Inflammatory macrophage (primary cell): Measurements from ENCODE around the gene USF1.
"Not testable (repeated sequence)": the region's sequence is repeated elsewhere in the genome, so short reads cannot be mapped to it uniquely, and the experiment has no call there.

ENCODE experiments used
- DNase-seq, 2 donors: peaks; one replicate each; pipeline ENCODE4 v3.0.0-alpha.2; 2020 to 2022

The USF1 gene

GRCh38 chr1:161047436-161048420 lies 2.0 kb upstream of the USF1 start:
- DNase-seq = no peak

- DNase-seq = peak; percentile 79 to 84
These were observed 940 bp upstream of the USF1 start for GRCh38 chr1:161046605-161047228.

- peak; percentile 91 to 92 for DNase-seq
These were observed 655 bp downstream of the USF1 start for GRCh38 chr1:161044908-161045735.

DNA sequence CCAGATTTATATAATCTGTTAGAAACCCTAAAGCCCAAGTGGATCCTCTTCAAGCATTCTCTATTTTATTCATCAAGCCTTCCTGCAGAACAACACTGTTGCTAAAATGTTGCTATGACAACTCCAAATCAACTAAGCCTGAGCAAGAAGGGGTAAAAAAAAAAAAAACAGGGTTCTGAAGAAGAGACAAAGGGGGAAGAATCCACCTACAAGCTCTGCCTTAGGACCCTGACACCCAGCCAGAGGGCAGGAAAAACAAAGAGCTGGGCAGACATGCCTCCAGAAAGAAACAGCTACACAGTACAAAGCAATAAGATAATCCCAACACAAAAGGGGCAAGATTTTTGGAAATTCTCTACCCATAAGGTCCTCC lies 1.3 kb downstream of the USF1 start:
- no peak for DNase-seq

DNA sequence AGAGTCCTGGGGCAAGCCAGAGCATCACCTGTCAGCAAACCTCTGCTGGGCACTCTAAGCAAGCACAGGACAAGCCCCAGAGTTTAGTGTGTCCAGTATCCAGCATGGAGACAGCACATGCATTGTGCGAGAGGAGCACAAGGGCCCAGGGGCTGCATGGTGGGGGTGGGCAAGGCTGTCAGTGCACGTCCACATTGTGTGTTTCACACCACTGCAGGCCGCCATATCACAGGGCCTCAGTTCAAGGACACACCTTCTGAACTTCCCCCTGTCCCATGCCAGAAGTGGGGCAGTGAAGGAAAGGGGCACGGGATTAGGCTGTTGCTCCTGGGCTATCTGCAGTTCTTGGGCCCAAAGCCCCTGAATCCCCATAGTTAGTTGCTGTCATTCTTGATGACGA lies 6.2 kb downstream of the USF1 start:
- DNase-seq = no peak

DNA sequence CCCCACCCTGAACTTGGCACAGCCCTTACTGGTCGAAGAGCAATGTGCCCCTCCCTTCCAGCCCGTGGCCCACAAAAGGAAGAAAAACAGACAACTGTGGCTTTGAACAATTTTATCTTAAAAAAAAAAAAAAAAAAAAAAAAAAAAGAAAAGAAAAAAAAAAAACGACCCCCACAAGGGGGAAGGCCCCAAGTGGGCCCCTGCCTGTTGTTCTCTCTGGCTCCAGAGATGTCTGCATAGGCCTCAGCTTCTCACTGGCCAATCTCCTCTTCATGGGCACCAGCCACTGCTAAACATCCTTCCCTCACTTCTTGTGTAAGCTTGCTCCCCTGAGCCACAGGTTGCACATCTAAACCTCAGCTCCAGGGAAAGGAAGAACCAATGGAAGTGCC lies 6.6 kb downstream of the USF1 start:
- DNase-seq = no peak

DNA sequence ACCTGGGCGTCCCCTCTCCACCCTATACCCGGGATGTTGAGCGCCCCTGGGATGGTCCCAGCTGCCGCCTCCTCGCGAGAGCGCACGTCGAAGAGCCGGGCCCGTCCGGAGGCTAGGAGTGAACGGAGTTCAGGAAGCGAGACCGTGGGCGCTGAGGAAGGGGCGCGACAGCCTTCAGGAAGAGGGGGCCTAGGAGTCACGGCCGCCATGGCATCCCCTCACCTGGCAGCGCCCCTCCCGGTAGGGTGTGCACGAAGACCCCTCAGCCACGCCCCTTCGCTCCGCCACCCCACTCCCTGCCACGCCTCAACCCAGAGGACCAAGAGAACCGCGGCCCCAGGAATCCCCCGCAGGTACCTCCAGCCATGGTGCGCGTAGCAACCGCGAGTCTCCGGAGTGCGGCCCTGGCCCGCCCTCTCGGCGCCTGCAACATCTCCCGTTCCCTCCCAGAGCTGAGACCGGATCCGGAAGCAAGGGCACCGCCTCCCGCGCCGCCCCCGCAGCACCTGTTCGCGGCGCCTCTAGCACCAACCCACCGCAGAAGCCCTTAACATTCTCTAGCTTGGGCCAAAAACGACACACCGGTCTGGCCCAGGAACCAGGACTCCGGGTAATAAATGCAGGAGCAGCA lies 7.1 kb downstream of the USF1 start, which contains the start of gene TSTD1:
Gene TSTD1 (minus strand): TSS at position 442 of the 631 bp plus-strand sequence. CDS start 75 bp downstream, at position 367.
- DNase-seq = peak; percentile 55 to 69

DNA sequence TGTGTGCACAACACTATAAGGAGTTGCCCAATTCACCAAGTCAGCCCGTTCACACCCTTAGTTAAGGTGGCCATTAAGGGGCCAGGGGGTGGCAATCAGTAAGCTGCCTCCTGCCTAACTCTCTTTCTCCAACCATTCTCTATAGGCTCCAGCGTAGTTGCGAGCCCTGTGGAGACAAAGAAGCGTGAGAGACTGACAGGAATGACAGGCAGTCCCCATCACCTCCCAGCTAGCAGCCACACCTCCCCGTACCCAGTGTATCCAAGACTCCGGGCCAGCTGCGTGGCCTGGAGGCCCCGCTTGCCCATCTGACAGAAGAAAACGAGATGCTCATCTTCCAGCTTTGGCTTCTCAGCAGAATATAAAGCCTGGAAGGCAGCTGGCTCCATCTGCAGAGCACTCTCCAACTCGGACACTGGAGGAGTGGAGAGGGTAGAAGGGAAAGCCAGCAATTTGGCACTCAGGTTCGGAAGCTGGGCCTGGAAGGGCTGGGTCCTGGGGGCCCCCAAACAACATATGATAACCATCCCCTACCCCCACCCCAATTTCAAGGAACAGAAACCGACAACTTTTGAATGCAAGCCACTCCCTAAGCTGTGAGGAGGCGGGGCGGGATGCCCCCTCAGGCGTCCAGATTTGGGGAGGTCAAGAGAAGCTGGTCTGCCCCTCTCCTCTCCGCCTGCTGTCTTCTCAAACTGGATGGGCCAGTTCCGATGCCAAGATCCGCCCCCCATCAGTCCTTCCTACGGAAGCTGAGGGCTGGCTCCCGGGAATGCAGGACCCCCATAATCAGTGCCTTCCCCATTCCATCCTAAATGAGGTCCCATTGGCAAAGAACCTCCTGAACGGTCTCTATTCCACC lies 7.9 kb downstream of the USF1 start:
- no peak for DNase-seq

- DNase-seq = no peak
These were observed 12.0 kb downstream of the USF1 start for GRCh38 chr1:161033751-161034150.

- DNase-seq = no peak
These were observed 13.4 kb downstream of the USF1 start for GRCh38 chr1:161032409-161032808.

GRCh38 chr1:161031874-161032273 lies 13.9 kb downstream of the USF1 start:
- DNase-seq = no peak

- not testable (repeated sequence) for DNase-seq
These were observed 16.3 kb downstream of the USF1 start for GRCh38 chr1:161029466-161029865.

DNA sequence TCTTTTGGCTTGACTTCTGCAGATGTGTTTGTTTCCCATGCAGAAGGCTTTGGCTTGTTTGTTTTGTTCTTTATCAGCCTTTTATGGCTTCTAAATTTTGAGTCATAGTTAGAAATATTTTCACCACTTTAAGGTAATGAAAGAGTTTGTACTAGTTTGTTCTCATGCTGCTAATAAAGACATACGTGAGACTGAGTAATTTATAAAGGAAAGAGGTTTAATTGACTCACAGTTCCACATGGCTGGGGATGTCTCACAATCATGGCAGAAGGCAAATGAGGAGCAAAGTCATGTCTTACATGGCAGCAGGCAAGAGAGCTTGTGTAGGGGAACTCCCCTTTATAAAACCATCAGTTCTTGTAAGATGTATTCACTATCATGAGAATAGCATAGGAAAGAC lies 18.8 kb downstream of the USF1 start:
- not testable (repeated sequence) for DNase-seq

GRCh38 chr1:161022432-161022831 lies 23.3 kb downstream of the USF1 start:
- not testable (repeated sequence) for DNase-seq

GRCh38 chr1:161021970-161022353 lies 23.8 kb downstream of the USF1 start:
- DNase-seq = no peak

DNA sequence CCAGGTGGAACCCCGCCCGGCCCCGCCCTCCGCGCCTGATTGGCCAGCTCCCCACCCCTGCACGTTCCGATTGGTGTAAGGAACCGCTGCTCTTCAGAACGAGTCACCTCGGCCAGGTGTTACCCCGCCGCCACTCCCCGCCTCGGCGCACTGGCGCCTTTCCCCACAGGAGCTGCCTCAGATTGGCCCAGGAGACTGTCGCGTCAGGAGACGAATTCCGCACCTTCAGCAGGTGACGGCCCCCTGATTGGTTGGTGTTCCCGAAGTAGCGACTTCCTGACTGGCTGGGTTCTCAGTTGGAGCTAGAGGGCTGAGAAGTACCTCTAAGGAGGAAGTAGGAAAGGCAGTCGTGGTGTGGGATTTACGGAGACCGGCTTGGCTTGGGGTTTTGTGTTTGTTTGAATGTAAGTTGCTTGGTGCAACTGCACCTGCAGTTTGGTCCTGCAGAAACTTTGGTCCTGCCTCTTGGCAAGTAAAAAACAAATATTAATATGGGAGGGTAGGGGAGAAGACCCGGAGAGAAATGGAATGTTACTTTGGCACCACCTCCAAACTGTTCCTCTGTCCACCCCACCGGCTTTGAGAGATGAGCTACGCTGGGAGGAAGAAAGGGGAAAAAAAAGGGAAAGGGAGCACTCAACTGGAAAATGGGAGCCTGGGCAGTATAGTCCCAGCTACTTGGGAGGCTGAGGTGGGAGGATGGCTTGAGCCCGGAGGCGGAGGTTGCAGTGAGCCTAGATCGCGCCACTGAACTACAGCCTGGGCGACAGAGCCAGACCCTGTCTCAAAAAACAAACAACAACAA lies 24.4 kb downstream of the USF1 start:
- peak; percentile 70 to 82 for DNase-seq

GRCh38 chr1:161020509-161021164 lies 25.1 kb downstream of the USF1 start, which contains the start of gene F11R:
Gene F11R (minus strand): TSS chr1:161021152. CDS start chr1:161021073, 79 bp downstream.
- DNase-seq = peak; percentile 50 to 56

DNA sequence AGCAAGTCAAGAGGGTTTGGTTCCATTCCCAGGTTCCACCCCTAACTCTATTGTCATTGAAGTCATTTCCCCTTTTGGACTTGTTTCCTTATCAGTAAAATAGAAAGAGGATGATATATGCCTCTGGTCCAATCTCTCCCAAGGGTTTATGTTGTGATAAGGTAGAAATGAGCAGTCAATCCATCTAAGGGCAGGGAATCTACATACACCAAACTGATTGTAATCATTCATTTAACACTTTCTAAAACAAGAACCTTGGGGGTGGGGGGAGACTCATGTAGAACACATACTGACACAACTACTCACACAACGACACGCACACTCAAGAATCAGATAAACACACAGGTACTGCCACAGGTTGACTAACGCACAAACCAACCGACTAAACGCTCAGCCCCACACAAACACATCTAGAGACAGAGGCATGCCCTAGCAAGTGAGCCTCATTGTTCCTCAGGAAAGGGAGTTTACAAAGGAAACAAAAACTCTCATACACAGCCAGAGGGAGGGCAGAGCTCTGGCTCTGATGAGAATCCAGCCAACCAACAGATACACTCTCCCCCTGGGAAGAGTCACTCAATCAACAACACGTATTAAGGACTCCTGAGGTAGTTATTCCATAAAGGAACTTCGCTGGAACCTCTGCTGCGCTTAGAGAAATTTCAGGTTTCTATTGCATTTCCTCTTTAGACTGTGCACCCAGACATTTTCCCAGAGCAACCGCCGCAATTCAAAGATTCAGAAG lies 25.9 kb downstream of the USF1 start:
- DNase-seq = peak in 1 of 2 donors; percentile 29

GRCh38 chr1:161019111-161019660 lies 26.6 kb downstream of the USF1 start:
- DNase-seq = peak in 1 of 2 donors; percentile 38
